BJ (cell line): ENCODE data around the gene DIAPH1. TPM values are rescaled to one million over a fixed set of nuclear protein-coding genes. Genes with fewer than 3 reads are reported as not detected.

Experiments
- CTCF ChIA-PET: fragments of 350-600 bp; formaldehyde crosslinking; extraction: SDS; loops from one replicate; lab custom pipeline; 2021; ENCODE audit warnings: antibody characterized with exemption, inconsistent platforms; lab: Yijun Ruan, JAX
- POLR2A ChIA-PET: fragments of 300-600 bp; sonication (Branson Sonifier 250); formaldehyde crosslinking; extraction: SDS; loops from one replicate; lab custom pipeline; 2021; ENCODE audit warnings: antibody characterized with exemption; lab: Charles Lee
- DNase-seq: peaks from one replicate; pipeline ENCODE4 v3.0.0-alpha.2; 2011; ENCODE audit warnings: low read depth
- H3K27me3 ChIP-seq: 2 replicates; pipeline ENCODE4 v1.6.0; 2011; ENCODE audit warnings: low read length; ENCODE audit not compliant: control insufficient read depth, insufficient read depth
- H3K36me3 ChIP-seq: 2 replicates; pipeline ENCODE4 v1.5.1; 2011; ENCODE audit warnings: low read length; ENCODE audit not compliant: control insufficient read depth, insufficient read depth
- H3K4me3 ChIP-seq: 2 replicates; pipeline ENCODE4 v1.5.1; 2011; ENCODE audit warnings: low read depth, mild to moderate bottlenecking, control low read depth, low read length
- polyA plus RNA-seq: library from polyadenylated mRNA; depleted of rRNA; stranded (reverse); fragments of >200 nt; gene quantifications from 2 replicates; pipeline ENCODE4 v1.2.3, GENCODE V29; 2011
- TF ChIP-seq, protein P1 (sequence below): IDR thresholded peaks from 2 replicates; pipeline ENCODE4 v1.5.1; 2011; ENCODE audit warnings: low read depth, mild to moderate bottlenecking, control low read depth, inconsistent platforms, low read length, moderate library complexity; ENCODE audit not compliant: insufficient read depth

DIAPH1 gene
- polyA plus RNA-seq, 1 experiment = 36.6 TPM

DNA sequence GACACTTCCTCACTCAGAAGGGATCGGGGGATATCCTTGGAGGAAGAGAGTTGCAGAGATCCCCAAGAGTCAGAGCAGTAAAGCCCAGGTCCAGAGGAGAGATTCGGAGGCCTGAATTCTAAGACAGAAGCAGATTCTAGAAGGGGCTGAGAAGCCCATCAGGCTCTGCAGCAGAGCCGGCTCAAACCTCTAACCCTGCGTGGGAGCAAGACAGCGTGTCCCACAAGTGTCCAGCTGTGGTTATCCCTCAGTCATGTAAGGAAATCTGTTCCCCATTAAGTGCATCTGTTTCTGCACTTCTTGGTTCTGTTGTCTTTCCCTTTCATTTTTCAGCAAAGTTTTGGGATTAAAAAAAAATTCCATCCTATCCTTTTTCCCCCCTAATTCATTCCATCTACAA lies 4.8 kb upstream of the DIAPH1 start:
- CTCF ChIA-PET = interaction anchor here (1.3 to 13.1 kb wide), 2 partner anchors 12 to 33 kb away, joined by 3 to 270 read pairs; no protein-coding TSS in a partner anchor
- POLR2A ChIA-PET = interaction anchor here (0.7 kb wide), 1 partner anchor 609 kb away, joined by 11 read pairs; no protein-coding TSS in a partner anchor
- no peak overlapping the region for H3K4me3 ChIP-seq
- peaks cover 21% of the 10 kb centered on the region for H3K36me3 ChIP-seq
- DNase-seq = no peak
- TF ChIP-seq, protein P1, sequence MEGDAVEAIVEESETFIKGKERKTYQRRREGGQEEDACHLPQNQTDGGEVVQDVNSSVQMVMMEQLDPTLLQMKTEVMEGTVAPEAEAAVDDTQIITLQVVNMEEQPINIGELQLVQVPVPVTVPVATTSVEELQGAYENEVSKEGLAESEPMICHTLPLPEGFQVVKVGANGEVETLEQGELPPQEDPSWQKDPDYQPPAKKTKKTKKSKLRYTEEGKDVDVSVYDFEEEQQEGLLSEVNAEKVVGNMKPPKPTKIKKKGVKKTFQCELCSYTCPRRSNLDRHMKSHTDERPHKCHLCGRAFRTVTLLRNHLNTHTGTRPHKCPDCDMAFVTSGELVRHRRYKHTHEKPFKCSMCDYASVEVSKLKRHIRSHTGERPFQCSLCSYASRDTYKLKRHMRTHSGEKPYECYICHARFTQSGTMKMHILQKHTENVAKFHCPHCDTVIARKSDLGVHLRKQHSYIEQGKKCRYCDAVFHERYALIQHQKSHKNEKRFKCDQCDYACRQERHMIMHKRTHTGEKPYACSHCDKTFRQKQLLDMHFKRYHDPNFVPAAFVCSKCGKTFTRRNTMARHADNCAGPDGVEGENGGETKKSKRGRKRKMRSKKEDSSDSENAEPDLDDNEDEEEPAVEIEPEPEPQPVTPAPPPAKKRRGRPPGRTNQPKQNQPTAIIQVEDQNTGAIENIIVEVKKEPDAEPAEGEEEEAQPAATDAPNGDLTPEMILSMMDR = no peak
- H3K27me3 ChIP-seq = no peaks in the 10 kb centered on the region

DNA sequence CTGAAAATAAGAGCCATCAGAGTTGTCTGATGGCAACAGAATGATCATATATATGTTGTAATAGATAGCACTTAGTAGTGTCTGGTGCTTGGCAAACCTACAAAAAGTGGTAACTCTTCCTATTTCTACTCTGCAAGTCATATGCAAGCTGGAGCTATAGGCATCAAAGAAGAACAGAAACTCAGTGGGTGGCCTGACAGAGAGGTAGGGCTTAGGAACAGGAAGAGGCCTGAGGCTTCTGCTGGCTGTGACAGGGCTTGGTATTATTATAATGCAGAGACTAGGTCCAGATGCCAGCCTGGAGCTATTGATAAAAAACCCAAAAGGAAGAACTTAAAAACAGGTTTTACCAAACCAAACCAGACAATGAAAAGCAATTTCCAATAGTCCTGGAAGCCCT lies 4.4 kb upstream of the DIAPH1 start:
- ChIA-PET POLR2A (no interaction called here), CTCF (interaction anchor here (1.3 to 13.1 kb wide), 2 partner anchors 12 to 32 kb away, joined by 3 to 270 read pairs; no protein-coding TSS in a partner anchor)
- no peak for DNase-seq
- no peaks in the 10 kb centered on the region for H3K27me3 ChIP-seq
- TF ChIP-seq, protein P1 = no peak
- H3K4me3 ChIP-seq = no peak overlapping the region
- H3K36me3 ChIP-seq = peaks cover 21% of the 10 kb centered on the region

DNA sequence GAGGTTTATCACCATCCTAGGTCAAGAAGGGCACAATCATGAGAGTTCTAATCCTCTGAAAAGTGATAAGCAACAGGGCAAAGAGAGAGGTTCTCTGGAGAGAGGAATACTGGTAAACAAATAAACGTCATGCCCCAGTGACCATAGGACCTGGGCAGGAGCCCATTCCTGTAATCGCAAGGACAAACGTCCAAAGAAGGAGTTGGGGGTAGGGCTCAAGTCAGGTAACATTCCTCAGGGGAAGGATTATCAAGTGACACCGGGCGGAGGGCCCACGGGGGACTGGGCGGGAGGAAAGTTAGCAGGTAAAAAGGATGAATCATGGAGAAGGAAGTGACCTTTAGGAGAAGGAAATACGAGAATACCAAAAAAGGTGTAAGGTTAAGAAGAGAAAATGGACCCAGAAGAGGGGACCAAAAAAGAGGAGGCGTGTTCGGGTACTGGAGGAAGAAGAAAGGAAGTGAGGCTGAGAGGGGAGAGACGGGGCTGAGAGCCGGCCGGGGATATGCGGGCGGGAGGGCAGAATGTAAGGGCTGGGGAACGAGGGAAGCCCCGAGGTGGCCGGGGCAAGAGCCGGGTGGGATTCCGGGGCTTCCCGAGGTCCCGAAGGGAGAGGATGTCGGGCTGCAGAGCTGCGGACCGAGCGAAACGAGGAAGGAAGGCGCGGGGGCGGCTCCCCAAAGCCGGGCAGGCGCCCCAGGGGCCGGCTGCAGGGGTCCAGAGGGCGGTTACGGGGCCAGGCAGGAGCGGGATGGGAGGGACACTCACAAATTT lies 583 bp downstream of the DIAPH1 start:
- CTCF ChIA-PET = interaction anchor here (0.7 to 13.1 kb wide), 22 partner anchors 9 to 384 kb away, joined by 3 to 270 read pairs (median 4); partner anchors contain the start of genes FCHSD1, HDAC3, RELL2 and TAF7
- H3K36me3 ChIP-seq = peaks cover 10% of the 10 kb centered on the region
- DNase-seq = no peak
- H3K4me3 ChIP-seq = peak overlapping the region; percentile 83
- H3K27me3 ChIP-seq = no peaks in the 10 kb centered on the region
- TF ChIP-seq, protein P1 = no peak
- POLR2A ChIA-PET = interaction anchor here (0.7 to 1.6 kb wide), 2 partner anchors 20 to 26 kb away, joined by 5 to 20 read pairs; no protein-coding TSS in a partner anchor

DNA sequence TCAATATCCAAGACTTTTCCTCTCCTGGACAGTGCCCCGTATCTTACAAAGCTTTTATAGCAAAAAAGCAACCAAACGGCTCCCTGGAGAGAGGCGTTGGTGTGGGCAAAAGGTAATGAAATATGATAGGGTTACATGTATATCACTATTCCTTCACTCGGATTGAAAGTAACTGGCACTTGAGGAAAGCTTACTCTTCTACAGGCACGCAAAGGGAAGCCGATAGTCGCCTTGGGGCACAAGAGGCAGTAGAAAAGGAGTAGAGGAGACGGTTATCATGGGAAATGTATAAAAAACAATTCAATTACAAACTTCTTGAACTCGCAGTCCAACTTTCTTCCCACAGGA lies 1.1 kb downstream of the DIAPH1 start:
- H3K27me3 ChIP-seq = no peaks in the 10 kb centered on the region
- POLR2A ChIA-PET = no interaction called here
- peak overlapping the region; percentile 83 for H3K4me3 ChIP-seq
- DNase-seq = no peak
- TF ChIP-seq, protein P1 = no peak
- peaks cover 10% of the 10 kb centered on the region for H3K36me3 ChIP-seq
- CTCF ChIA-PET = interaction anchor here (1.1 to 13.1 kb wide), 5 partner anchors 10 to 50 kb away, joined by 3 to 270 read pairs (median 11); partner anchors contain the start of gene RELL2

- Histone ChIP-seq H3K36me3 (peaks cover 9% of the 10 kb centered on the region; the same call in 1 of the 2 replicates), H3K4me3 (no peak overlapping the region), H3K27me3 (no peaks in the 10 kb centered on the region)
- DNase-seq = no peak
- TF ChIP-seq, protein P1 = no peak
- CTCF ChIA-PET = interaction anchor here (0.7 to 13.1 kb wide), 8 partner anchors 9 to 50 kb away, joined by 3 to 270 read pairs (median 4); partner anchors contain the start of gene RELL2
- POLR2A ChIA-PET = no interaction called here
Measured at GRCh38 chr5:141617128-141617527, 1.7 kb downstream of the DIAPH1 start.
